Heart right ventricle (tissue), 16 donors: ENCODE results near the gene HINT3. TPM values are rescaled to one million over a fixed set of nuclear protein-coding genes. Genes with fewer than 3 reads are reported as not detected.

Source experiments
- ATAC-seq, 8 donors: fragments of 200-7000 bp; cut with Tn5 transposase; one replicate each; pipeline ENCODE4 v1.9.1; 2020; ENCODE audit warnings: mild to moderate bottlenecking in 8 of 8, moderate library complexity in 8 of 8, moderate number of reproducible peaks in 1 of 8
- DNase-seq, 2 donors: peaks; one replicate each; pipeline ENCODE4 v3.0.0-alpha.2; 2020
- H3K27ac ChIP-seq, 10 donors: fragments of 200-600 bp; sonication (generic) in 2 of 10; one replicate each; pipeline versions ENCODE4 v1.5.0 to v1.8.0; 2020 to 2022; ENCODE audit warnings: mild to moderate bottlenecking in 3 of 10
- H3K27me3 ChIP-seq, 7 donors: fragments of 200-600 bp; one replicate each; pipeline ENCODE4 v1.8.0; 2021 to 2022; ENCODE audit warnings: mild to moderate bottlenecking in 2 of 7
- H3K36me3 ChIP-seq, 9 donors: fragments of 200-600 bp; sonication (generic) in 1 of 9; one replicate each; pipeline versions ENCODE4 v1.5.0 to v1.8.0; 2020 to 2022; ENCODE audit warnings: mild to moderate bottlenecking in 2 of 9
- H3K4me1 ChIP-seq, 9 donors: fragments of 200-600 bp; sonication (generic) in 1 of 9; one replicate each; pipeline versions ENCODE4 v1.5.0 to v1.8.0; 2020 to 2022; ENCODE audit warnings: mild to moderate bottlenecking in 4 of 9
- H3K4me3 ChIP-seq, 10 donors: fragments of 200-600 bp; sonication (generic) in 2 of 10; one replicate each; pipeline versions ENCODE4 v1.5.0 to v1.8.0; 2020 to 2022; ENCODE audit warnings: mild to moderate bottlenecking in 7 of 10, moderate library complexity in 2 of 10
- H3K9me3 ChIP-seq, 11 donors: fragments of 200-600 bp in 10 of 11; sonication (generic) in 2 of 11; one replicate each; pipeline versions ENCODE4 v1.5.0 to v1.8.0; 2013 to 2022; ENCODE audit warnings: mild to moderate bottlenecking in 2 of 11, control low read depth in 1 of 11, moderate library complexity in 1 of 11
- CTCF ChIP-seq, 9 donors: fragments of 200-600 bp; sonication (generic) in 2 of 9; IDR thresholded peaks; one replicate each; pipeline versions ENCODE4 v1.5.0 to v1.8.0; 2021 to 2022; ENCODE audit warnings: antibody characterized with exemption in 9 of 9, mild to moderate bottlenecking in 5 of 9, moderate library complexity in 1 of 9
- WGBS, 2 donors: extraction: QIAGEN DNeasy Blood & Tissue Kit; methylation state at CpG; one replicate each; pipeline ENCODE4 v1.1.7; 2013; ENCODE audit warnings: inconsistent platforms in 1 of 2; 5-methylcytosine and 5-hydroxymethylcytosine counted together
- intact Hi-C, 10 donors: fragments of 100-400 bp; cut with DNase I; formaldehyde crosslinking; loops; one replicate each; pipeline versions ENCODE4 v1.11.1 to v1.14.2; 2022
- polyA plus RNA-seq, 2 donors: library from polyadenylated mRNA; stranded (reverse); fragments of 200-250 nt; gene quantifications; one replicate each; pipeline ENCODE4 v1.2.3, GENCODE V29; 2013
- total RNA-seq, 10 donors: library from RNA; stranded (reverse); fragmentation: NEBNext Ultra II Directional in 3 of 10; extraction: Animal tissue kit (Norgen Biotek cat#: 25700) in 3 of 10; gene quantifications; one replicate each; pipeline versions ENCODE4 v1.2.1 to v1.2.4, GENCODE V29; 2021 to 2023
- donor health status: Arrhythmogenic right ventricular cardiomyopathy.
- donor health status: ischemic (EF 13 %, LVEDD 7.1; RV severe dilation, severe dysfunction).
- donor health status: healthy with polysubstance abuse.
- donor health status: DM: no; HTN: yes; CAD: no.
- donor health status: DM: no; HTN: no; CAD: no.
- donor health status: ischemic (EF 25% LVEDD 6.9; RV normal size, moderate dysfunction).
- donor health status: ischemic (EF 25% LVEDD 5.7; RV mildly dilated, moderate dysfunction).
- donor health status: healthy.
- donor health status: DM: yes; HTN: yes; CAD: no.
- donor health status: Ischemic cardiomyopathy.
- donor health status: ischemic (EF 35%, LVEDD 5.7; RV mildly dilated, moderate dysfunction).
- donor health status: nonischemic (EF 11% LVEDD 7.7; RV severe dilation, severe dysfunction).
- donor health status: DM: yes; HTN: yes; CAD: no.
- donor health status: PGD.
- donor health status: ischemic (EF 29% LVEDD 5.4; RV normal size, mild dysfunction).
- donor health status: nonischemic (EF 23%, LVEDD 6.1; RV moderate dilation, normal function).

Gene HINT3
- total and polyA plus RNA-seq, 12 donors, result 6.2 to 41.6 (median 33.6) TPM

- Histone ChIP-seq H3K27ac (peak overlapping the region in 1 of 10 donors; percentile 42), H3K9me3 (no peaks in the 10 kb centered on the region), H3K27me3 (no peaks in the 10 kb centered on the region), H3K4me1 (peaks cover 0 to 30% (median 1%) of the 10 kb centered on the region in 9 donors), H3K4me3 (no peak overlapping the region), H3K36me3 (peaks cover 0 to 72% (median 8%) of the 10 kb centered on the region in 9 donors)
- intact Hi-C loops, result no loop called here
- TF ChIP-seq CTCF (IDR thresholded peaks at IDR 0.05), result no peak
- DNase-seq (no peak), ATAC-seq (no peak)
- WGBS, 2 donors, result 73 to 75% methylated on average over 5 of the region's 5 CpGs
These were observed 42.7 kb upstream of the HINT3 start for GRCh38 chr6:125913864-125914351.

GRCh38 chr6:125918230-125918629, 38.3 kb upstream of the HINT3 start:
- 69 to 74% methylated on average over 4 of the region's 4 CpGs for WGBS, 2 donors
- Histone ChIP-seq H3K27ac (peak overlapping the region in 8 of 10 donors; percentile 59 to 84 (median 68)), H3K9me3 (no peaks in the 10 kb centered on the region), H3K4me3 (no peak overlapping the region), H3K27me3 (no peaks in the 10 kb centered on the region), H3K4me1 (peaks cover 0 to 47% (median 2%) of the 10 kb centered on the region in 9 donors), H3K36me3 (peaks cover 0 to 75% (median 18%) of the 10 kb centered on the region in 9 donors)
- ATAC-seq (peak in 6 of 8 donors; percentile 8 to 42 (median 22)), DNase-seq (peak in 1 of 2 donors; percentile 8)
- TF ChIP-seq CTCF (IDR thresholded peaks at IDR 0.05), result no peak
- intact Hi-C loops, result loop anchor here in 3 of 10 donors (5.0 kb wide), 2 partner anchors 34 to 39 kb away; partner anchors contain the start of gene HINT3 (in 2 of the 3)

GRCh38 chr6:125918681-125919566, 37.6 kb upstream of the HINT3 start:
- peaks cover 0 to 75% (median 23%) of the 10 kb centered on the region in 9 donors for H3K36me3 ChIP-seq
- intact Hi-C loops, result loop anchor here in 3 of 10 donors (5.0 kb wide), 2 partner anchors 33 to 38 kb away; partner anchors contain the start of gene HINT3 (in 2 of the 3)
- no peak for TF ChIP-seq CTCF (IDR thresholded peaks at IDR 0.05)
- peak overlapping the region in 8 of 10 donors; percentile 59 to 84 (median 68) for H3K27ac ChIP-seq
- H3K27me3 ChIP-seq, result no peaks in the 10 kb centered on the region
- peaks cover 0 to 49% (median 2%) of the 10 kb centered on the region in 9 donors for H3K4me1 ChIP-seq
- H3K9me3 ChIP-seq, result no peaks in the 10 kb centered on the region
- peak overlapping the region in 9 of 10 donors; percentile 6 to 49 (median 38) for H3K4me3 ChIP-seq
- 45 to 56% methylated on average over 13 of the region's 13 CpGs for WGBS, 2 donors
- DNase-seq (peak in 1 of 2 donors; percentile 30), ATAC-seq (peak; percentile 55 to 91 (median 86))

GRCh38 chr6:125919618-125920017, 37.0 kb upstream of the HINT3 start:
- Histone ChIP-seq H3K27ac (peak overlapping the region in 8 of 10 donors; percentile 59 to 84 (median 68)), H3K4me1 (peaks cover 0 to 56% (median 2%) of the 10 kb centered on the region in 9 donors), H3K4me3 (peak overlapping the region in 8 of 10 donors; percentile 6 to 49 (median 39)), H3K9me3 (no peaks in the 10 kb centered on the region), H3K27me3 (no peaks in the 10 kb centered on the region), H3K36me3 (peaks cover 0 to 75% (median 26%) of the 10 kb centered on the region in 9 donors)
- intact Hi-C loops, result loop anchor here in 3 of 10 donors (5.0 kb wide), 2 partner anchors 33 to 38 kb away; partner anchors contain the start of gene HINT3 (in 2 of the 3)
- WGBS, 2 donors, result 84 to 91% methylated on average over 3 of the region's 3 CpGs
- ATAC-seq (no peak), DNase-seq (no peak)
- TF ChIP-seq CTCF (IDR thresholded peaks at IDR 0.05), result no peak
